H1 (cell line): Measurements from ENCODE around the gene ZMIZ1. TPM values are rescaled to one million over a fixed set of nuclear protein-coding genes. Genes with fewer than 3 reads are reported as not detected.

Source experiments
- BCL11A ChIP-seq, 2 experiments: IDR thresholded peaks; one replicate each; pipeline ENCODE4 v1.6.1; 2011; ENCODE audit warnings: low read depth in 2 of 2, low read length in 2 of 2, mild to moderate bottlenecking in 2 of 2
- CEBPB ChIP-seq: IDR thresholded peaks from 2 replicates; pipeline ENCODE4 v1.6.1; 2012; ENCODE audit warnings: low read depth, low read length
- CREB1 ChIP-seq: IDR thresholded peaks from 2 replicates; pipeline ENCODE4 v1.6.1; 2012; ENCODE audit warnings: inconsistent platforms
- CTBP2 ChIP-seq: IDR thresholded peaks from 2 replicates; pipeline ENCODE4 v1.7.0; 2011; ENCODE audit warnings: borderline replicate concordance, mild to moderate bottlenecking, moderate library complexity, mixed read lengths, low read length; ENCODE audit not compliant: insufficient read depth, insufficient read length
- KDM1A ChIP-seq: fragments of 200-600, 300-600 bp; sonication (generic); IDR thresholded peaks from 2 replicates; pipeline ENCODE4 v1.7.1; 2016; ENCODE audit warnings: mild to moderate bottlenecking, low read length, borderline replicate concordance
- SIX5 ChIP-seq: IDR thresholded peaks from 2 replicates; pipeline ENCODE4 v1.6.1; 2011; ENCODE audit warnings: mild to moderate bottlenecking, low read depth, low read length
- polyA plus RNA-seq, 7 experiments: library from polyadenylated mRNA; depleted of rRNA in 3 of 7; stranded (reverse) in 5 of 7; unstranded in 2 of 7; fragments of >200 nt in 5 of 7; fragments of 200-250 nt in 2 of 7; gene quantifications; 1 replicate in 5 of 7; 2 replicates in 1 of 7; 4 replicates in 1 of 7; pipeline versions ENCODE4 v1.2.1 to v1.2.3, GENCODE V29; 2011 to 2013; ENCODE audit warnings: missing spikeins in 2 of 7, mixed read lengths in 2 of 7
- total RNA-seq: library from RNA; stranded (reverse); fragmentation: NEBNext Ultra II Directional; extraction: Animal tissue kit (Norgen Biotek cat#: 25700); gene quantifications from 2 replicates; pipeline ENCODE4 v1.2.1, GENCODE V29; 2021
- TF ChIP-seq, protein P1 (sequence below): IDR thresholded peaks from 2 replicates; pipeline ENCODE4 v1.6.1; 2012; ENCODE audit warnings: inconsistent platforms

The ZMIZ1 gene
- total and polyA plus RNA-seq, 2 of the 8 experiments (the other 6 are each of a cell fraction or from before 2014, with no cell fraction given): 8.1 to 28.0 TPM

DNA sequence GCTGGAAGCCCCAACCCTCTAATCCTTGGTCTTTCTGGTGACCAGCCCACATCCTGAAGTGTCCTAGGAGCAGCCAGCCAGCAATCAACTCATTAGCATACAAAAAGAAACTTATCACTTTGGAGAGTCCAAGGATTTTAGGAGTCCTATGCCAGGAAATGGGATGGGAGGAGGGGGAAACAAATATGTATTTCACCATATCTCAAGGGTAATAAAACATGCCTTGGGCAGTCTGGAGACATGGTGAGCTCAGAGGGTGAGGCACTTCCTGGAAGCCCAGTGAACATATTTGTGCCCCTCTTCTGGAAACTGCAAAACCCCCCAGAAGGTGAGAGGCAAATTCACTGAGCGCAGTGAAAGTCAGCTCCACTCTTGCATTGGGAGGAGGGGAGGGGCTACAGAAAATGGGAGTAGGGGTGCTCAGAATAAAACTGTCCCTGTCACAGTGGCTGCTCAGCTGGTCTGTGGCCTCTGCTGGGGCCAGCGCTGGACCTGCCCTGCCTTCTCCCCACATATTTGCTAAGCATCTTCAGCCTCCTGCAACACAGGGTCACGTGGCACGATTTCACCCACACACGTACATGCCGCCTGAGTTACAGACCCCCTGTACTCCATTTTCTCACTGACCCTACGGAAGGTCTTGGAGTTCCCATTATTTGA lies 17.7 kb upstream of the ZMIZ1 start (continued):
- TF ChIP-seq, protein P1, sequence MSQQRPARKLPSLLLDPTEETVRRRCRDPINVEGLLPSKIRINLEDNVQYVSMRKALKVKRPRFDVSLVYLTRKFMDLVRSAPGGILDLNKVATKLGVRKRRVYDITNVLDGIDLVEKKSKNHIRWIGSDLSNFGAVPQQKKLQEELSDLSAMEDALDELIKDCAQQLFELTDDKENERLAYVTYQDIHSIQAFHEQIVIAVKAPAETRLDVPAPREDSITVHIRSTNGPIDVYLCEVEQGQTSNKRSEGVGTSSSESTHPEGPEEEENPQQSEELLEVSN: no peak
- TF ChIP-seq CEBPB: no peak
- no peak for TF ChIP-seq KDM1A
- TF ChIP-seq CTBP2: no peak
- no peak for TF ChIP-seq CREB1
- no peak for TF ChIP-seq BCL11A (IDR thresholded peaks at IDR 0.05; ENCODE audit: low read depth in 2 of 2, low read length in 2 of 2)
- no peak for TF ChIP-seq SIX5
- TF ChIP-seq, all 59 proteins: peak for 0
